Astrocyte of the spinal cord (primary cell): ENCODE data around the gene CAMTA1.
"Not testable (repeated sequence)": the region's sequence is repeated elsewhere in the genome, so short reads cannot be mapped to it uniquely, and the experiment has no call there.

ENCODE experiments used
- DNase-seq: peaks from one replicate; pipeline ENCODE4 v3.0.0; 2011; ENCODE audit warnings: low read depth, low spot score
- H3K4me3 ChIP-seq: 2 replicates; pipeline ENCODE4 v1.5.1; 2011; ENCODE audit warnings: low read depth, mild to moderate bottlenecking, low read length, moderate library complexity
- in situ Hi-C: cut with HindIII; loops from 2 replicates; pipeline ENCODE4 v1.10.0; 2017; ENCODE audit warnings: low sequenced_read_pairs
- TF ChIP-seq, protein P1 (sequence below): IDR thresholded peaks from 2 replicates; pipeline ENCODE4 v1.5.1; 2012; ENCODE audit warnings: low read depth, mild to moderate bottlenecking, low read length, inconsistent platforms

Gene CAMTA1

DNA sequence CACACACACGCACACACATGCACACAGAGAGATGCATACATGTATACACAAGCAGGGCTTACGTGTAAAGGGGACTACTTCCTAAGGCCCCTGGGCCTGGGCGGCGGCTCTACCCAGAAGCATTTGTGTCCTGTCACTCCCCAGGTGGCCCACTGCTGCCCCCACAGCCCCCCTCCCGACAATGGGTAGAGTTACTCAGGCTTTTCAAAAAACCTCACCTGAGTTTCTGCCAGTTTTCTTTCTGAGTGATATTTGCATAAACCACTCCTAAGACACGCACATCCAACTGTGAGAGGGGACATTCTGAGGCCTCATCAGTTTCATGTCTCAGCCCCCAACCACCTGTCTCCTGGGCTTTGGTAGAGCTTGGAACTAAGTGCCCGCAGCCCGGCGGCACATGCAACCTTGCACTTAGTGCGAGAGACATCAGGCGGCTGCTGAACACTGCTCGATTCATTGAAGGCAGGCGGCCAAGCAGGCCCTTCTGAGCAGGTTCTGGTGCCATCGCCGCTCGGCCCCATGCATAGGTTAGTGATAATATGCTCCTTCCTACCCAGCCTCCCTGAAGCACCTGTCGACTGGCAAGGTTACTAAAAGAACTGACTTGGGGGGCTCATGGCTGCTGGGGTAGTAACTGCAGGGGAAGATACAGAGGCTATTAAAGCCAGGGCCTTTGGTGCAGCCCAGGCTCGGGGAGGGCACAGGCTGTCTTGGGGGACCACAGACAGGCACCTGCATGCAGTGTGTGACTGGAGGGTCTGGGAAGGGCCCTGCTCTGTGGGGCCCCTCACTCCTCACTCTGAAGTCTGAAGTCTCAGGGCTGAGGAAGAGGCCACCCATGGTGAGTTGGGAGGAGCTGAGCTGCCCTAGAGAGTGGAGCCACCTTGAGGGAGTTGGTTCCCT lies 621.6 kb downstream of the CAMTA1 start:
- TF ChIP-seq, protein P1, sequence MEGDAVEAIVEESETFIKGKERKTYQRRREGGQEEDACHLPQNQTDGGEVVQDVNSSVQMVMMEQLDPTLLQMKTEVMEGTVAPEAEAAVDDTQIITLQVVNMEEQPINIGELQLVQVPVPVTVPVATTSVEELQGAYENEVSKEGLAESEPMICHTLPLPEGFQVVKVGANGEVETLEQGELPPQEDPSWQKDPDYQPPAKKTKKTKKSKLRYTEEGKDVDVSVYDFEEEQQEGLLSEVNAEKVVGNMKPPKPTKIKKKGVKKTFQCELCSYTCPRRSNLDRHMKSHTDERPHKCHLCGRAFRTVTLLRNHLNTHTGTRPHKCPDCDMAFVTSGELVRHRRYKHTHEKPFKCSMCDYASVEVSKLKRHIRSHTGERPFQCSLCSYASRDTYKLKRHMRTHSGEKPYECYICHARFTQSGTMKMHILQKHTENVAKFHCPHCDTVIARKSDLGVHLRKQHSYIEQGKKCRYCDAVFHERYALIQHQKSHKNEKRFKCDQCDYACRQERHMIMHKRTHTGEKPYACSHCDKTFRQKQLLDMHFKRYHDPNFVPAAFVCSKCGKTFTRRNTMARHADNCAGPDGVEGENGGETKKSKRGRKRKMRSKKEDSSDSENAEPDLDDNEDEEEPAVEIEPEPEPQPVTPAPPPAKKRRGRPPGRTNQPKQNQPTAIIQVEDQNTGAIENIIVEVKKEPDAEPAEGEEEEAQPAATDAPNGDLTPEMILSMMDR: no peak
- in situ Hi-C loops: no loop called here
- no peak for DNase-seq
- no peak overlapping the region for H3K4me3 ChIP-seq

DNA sequence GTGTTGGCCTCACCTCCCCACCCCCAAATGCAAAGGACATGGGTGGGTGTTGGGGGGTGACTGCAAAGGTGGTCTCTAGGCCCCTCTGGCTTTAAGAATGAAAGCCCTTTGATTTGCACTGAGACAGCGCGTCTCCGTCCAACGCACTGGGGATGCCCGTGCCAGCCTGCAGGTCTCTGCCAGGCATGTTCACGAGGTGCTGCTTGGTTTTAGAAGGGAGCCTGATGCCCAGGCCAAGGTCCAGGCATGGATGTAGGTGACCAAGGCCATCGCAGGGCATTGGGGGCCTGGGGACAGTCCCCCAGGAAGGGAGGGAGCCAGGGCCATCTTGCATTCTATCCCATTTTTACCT lies 622.3 kb downstream of the CAMTA1 start:
- in situ Hi-C loops: no loop called here
- TF ChIP-seq, protein P1: no peak
- DNase-seq: no peak
- no peak overlapping the region for H3K4me3 ChIP-seq

DNA sequence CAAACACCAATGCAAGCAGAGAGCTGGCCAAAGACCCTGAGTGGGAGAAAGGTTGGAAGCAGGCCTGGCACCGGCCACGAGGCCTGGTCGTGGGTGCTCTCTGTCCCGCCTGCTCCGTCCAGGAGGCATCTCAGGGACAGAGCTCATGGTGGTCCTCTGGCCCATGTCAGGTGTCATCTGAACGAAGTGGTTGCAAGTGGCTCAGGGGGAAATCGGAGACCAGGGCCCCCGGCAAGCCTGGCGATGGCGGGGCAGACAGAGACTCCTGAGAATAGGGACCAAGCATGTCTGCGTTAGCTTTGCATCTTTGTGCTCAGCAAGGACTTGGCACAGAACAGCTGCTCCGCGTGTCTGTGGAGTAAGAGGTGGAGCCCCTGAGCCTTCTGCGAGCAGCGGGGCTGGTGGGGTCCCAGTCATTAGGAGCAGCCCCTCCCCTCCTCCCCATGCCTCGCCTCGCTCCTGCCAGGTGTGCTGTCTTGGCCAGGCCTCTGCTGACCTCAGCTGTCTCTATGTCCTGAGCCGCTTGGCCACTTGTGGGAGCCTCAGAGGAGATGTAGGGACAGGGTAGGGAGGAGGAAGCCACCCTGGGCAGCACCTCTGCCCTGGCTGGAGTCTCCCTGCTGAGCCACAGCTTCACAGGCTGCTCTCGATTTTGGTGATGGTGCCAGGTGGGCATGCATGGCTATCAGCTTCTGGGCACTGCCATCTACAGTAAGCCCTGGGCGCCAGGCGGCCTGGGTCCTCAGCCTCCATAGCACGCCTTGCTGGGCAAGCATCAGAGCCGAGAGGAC lies 622.9 kb downstream of the CAMTA1 start:
- TF ChIP-seq, protein P1: no peak
- H3K4me3 ChIP-seq: no peak overlapping the region
- in situ Hi-C loops: no loop called here
- no peak for DNase-seq

GRCh38 chr1:7408771-7409150 lies 623.5 kb downstream of the CAMTA1 start:
- in situ Hi-C loops: no loop called here
- TF ChIP-seq, protein P1: no peak
- no peak for DNase-seq
- no peak overlapping the region for H3K4me3 ChIP-seq

- TF ChIP-seq, protein P1: no peak
- no peak for DNase-seq
- in situ Hi-C loops: no loop called here
- H3K4me3 ChIP-seq: no peak overlapping the region
Measured at GRCh38 chr1:7409278-7409677, 624.0 kb downstream of the CAMTA1 start.

DNA sequence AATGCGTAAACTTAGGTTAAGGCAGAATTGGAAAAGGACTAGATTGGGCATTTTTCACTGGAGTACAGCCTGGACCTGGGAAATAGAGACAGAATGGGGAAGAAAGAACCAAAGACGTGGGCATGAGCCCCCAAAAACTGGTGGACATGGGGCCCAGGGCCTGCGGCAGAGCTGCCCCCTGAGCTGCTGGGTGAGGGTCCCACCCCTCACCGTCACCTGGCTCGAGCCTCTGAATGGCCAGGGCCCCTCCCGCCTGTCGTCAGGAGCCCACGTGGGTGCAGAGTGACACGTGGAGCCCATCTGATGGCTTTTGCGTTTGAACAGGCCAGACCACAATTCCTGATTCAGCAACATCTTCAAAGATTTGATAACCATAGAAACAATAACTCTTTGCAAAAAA lies 624.9 kb downstream of the CAMTA1 start:
- in situ Hi-C loops: no loop called here
- no peak for DNase-seq

GRCh38 chr1:7417618-7418017 lies 632.4 kb downstream of the CAMTA1 start:
- H3K4me3 ChIP-seq, DNase-seq, in situ Hi-C loops: not testable (repeated sequence)

More for the DNA sequence above, 624.9 kb downstream of the CAMTA1 start:
- TF ChIP-seq, protein P1: no peak
- no peak overlapping the region for H3K4me3 ChIP-seq
